Breast epithelium (tissue), 4 donors: ENCODE results near the gene CCDC74B. TPM values are rescaled to one million over a fixed set of nuclear protein-coding genes. Genes with fewer than 3 reads are reported as not detected.
"Not testable (repeated sequence)": the region's sequence is repeated elsewhere in the genome, so short reads cannot be mapped to it uniquely, and the experiment has no call there.

Experiments
- DNase-seq, 2 donors: peaks; one replicate each; pipeline ENCODE4 v3.0.0-alpha.2; 2019; ENCODE audit warnings: low spot score in 2 of 2
- H3K27ac ChIP-seq, 2 donors: fragments of 200-600 bp; sonication (generic) in 1 of 2; one replicate each; pipeline ENCODE4 v1.5.1; 2016 to 2019; ENCODE audit warnings: mild to moderate bottlenecking in 1 of 2
- H3K27me3 ChIP-seq, 2 donors: fragments of 200-600 bp; sonication (generic) in 1 of 2; one replicate each; pipeline versions ENCODE4 v1.5.1 to v1.6.0; 2017 to 2019; ENCODE audit warnings: control low read depth in 1 of 2, mild to moderate bottlenecking in 1 of 2
- H3K36me3 ChIP-seq: fragments of 200-600 bp; one replicate; pipeline ENCODE4 v1.5.1; 2019
- H3K4me1 ChIP-seq, 2 donors: fragments of 200-600 bp; sonication (generic); one replicate each; pipeline ENCODE4 v1.5.1; 2016 to 2019; ENCODE audit warnings: control low read depth in 1 of 2
- H3K4me3 ChIP-seq, 3 donors: fragments of 200-600 bp; sonication (generic); 1 replicate in 2 of 3; 2 replicates in 1 of 3; pipeline ENCODE4 v1.5.1; 2016 to 2019; ENCODE audit warnings: mild to moderate bottlenecking in 3 of 3, moderate library complexity in 2 of 3
- H3K9me3 ChIP-seq, 2 donors: fragments of 200-600 bp; sonication (generic) in 1 of 2; one replicate each; pipeline ENCODE4 v1.5.1; 2016 to 2019; ENCODE audit warnings: control low read depth in 1 of 2
- CTCF ChIP-seq, 3 donors: fragments of 450-650 bp; IDR thresholded peaks; one replicate each; pipeline ENCODE4 v1.5.1; 2016 to 2017; ENCODE audit warnings: antibody characterized with exemption in 3 of 3, mild to moderate bottlenecking in 3 of 3, moderate library complexity in 3 of 3
- POLR2A ChIP-seq: fragments of 450-650 bp; IDR thresholded peaks from one replicate; pipeline ENCODE4 v1.6.1; 2016; ENCODE audit warnings: antibody characterized with exemption, mild to moderate bottlenecking, moderate library complexity
- POLR2AphosphoS5 ChIP-seq, 3 donors: sonication (generic); formaldehyde crosslinking; IDR thresholded peaks; one replicate each; pipeline ENCODE4 v1.6.1; 2017; ENCODE audit warnings: antibody characterized with exemption in 3 of 3
- intact Hi-C: fragments of 100-400 bp; cut with DNase I; formaldehyde crosslinking; loops from one replicate; pipeline ENCODE4 v1.15.1; 2023; ENCODE audit warnings: low total_unique reads
- total RNA-seq, 3 donors: library from RNA; depleted of rRNA; stranded (reverse); fragments of >200 nt; gene quantifications; one replicate each; pipeline ENCODE4 v1.1.0, GENCODE V29; 2016

CCDC74B gene
- total RNA-seq, 3 donors from 2014 or later, result 2.7 to 16.1 (median 9.5) TPM

DNA sequence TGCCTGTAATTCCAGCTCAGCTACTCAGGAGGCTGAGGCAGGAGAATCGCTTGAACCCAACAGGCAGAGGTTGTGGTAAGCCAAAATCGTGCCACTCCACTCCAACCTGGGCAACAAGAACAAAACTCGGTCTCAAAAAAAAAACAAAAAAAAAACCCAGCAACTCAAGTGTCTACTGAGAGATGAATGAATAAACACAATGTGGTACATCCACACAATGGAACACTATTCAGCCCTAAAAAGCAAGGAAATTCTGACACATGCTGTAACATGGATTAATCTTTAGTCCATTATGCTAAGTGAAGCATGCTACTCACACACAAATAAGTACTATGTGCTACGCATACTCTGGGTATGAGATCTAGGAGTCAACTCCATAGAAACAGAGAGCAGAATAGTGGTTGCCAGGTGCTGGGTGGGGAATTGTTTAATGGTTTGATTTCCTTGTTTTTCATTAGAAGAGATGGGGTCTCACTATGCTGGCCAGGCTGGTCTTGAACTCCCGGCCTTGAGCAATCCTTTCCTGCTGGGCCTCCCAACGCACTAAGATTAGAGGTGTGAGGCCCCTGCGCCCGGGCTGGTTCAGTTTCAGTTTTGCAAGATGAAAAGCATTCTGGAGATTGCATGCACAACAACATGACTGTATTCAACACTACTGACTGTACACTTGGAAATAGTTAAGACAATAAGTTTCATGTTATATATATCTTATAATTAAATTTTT lies 20.5 kb upstream of the CCDC74B start:
- intact Hi-C loops, result no loop called here
- H3K27ac ChIP-seq, result no peak overlapping the region
- no peak for DNase-seq
- no peaks in the 10 kb centered on the region for H3K4me1 ChIP-seq
- no peaks in the 10 kb centered on the region for H3K9me3 ChIP-seq
- TF ChIP-seq POLR2AphosphoS5 (IDR thresholded peaks at IDR 0.05) (no peak), CTCF (IDR thresholded peaks at IDR 0.05) (no peak), POLR2A (no peak)
- no peak overlapping the region for H3K4me3 ChIP-seq
- H3K36me3 ChIP-seq, result no peaks in the 10 kb centered on the region
- H3K27me3 ChIP-seq, result no peaks in the 10 kb centered on the region

GRCh38 chr2:130162968-130163367 lies 18.1 kb upstream of the CCDC74B start:
- no peaks in the 10 kb centered on the region for H3K27me3 ChIP-seq
- H3K4me3 ChIP-seq, result no peak overlapping the region
- no peak overlapping the region for H3K27ac ChIP-seq
- intact Hi-C loops, result no loop called here
- TF ChIP-seq CTCF (IDR thresholded peaks at IDR 0.05), result no peak
- no peak for TF ChIP-seq POLR2A
- TF ChIP-seq POLR2AphosphoS5 (IDR thresholded peaks at IDR 0.05), result no peak
- DNase-seq, result no peak
- no peaks in the 10 kb centered on the region for H3K36me3 ChIP-seq
- H3K4me1 ChIP-seq, result no peaks in the 10 kb centered on the region
- H3K9me3 ChIP-seq, result no peaks in the 10 kb centered on the region

DNA sequence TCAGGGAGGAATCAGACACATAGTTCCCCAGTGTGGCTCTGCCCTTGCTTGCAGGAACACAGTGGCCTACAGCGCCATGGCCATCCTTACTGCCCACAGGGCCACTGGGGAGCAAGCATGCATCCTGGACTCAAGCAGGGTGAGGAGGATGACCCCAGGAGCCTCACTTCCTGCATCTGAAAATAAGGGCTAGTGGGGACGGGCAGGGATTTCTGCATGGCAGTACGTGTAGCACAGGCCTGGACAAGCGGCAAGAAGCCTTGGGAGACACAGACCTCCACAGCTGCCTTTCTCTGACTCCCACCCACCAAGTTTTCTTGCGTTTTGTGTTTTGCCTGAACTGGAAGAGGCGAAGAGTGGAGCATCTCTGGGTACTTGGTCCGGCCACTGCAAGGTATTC lies 17.6 kb upstream of the CCDC74B start:
- H3K9me3 ChIP-seq, H3K36me3 ChIP-seq, H3K4me1 ChIP-seq, H3K4me3 ChIP-seq, intact Hi-C loops, H3K27me3 ChIP-seq, DNase-seq, H3K27ac ChIP-seq: not testable (repeated sequence)

DNA sequence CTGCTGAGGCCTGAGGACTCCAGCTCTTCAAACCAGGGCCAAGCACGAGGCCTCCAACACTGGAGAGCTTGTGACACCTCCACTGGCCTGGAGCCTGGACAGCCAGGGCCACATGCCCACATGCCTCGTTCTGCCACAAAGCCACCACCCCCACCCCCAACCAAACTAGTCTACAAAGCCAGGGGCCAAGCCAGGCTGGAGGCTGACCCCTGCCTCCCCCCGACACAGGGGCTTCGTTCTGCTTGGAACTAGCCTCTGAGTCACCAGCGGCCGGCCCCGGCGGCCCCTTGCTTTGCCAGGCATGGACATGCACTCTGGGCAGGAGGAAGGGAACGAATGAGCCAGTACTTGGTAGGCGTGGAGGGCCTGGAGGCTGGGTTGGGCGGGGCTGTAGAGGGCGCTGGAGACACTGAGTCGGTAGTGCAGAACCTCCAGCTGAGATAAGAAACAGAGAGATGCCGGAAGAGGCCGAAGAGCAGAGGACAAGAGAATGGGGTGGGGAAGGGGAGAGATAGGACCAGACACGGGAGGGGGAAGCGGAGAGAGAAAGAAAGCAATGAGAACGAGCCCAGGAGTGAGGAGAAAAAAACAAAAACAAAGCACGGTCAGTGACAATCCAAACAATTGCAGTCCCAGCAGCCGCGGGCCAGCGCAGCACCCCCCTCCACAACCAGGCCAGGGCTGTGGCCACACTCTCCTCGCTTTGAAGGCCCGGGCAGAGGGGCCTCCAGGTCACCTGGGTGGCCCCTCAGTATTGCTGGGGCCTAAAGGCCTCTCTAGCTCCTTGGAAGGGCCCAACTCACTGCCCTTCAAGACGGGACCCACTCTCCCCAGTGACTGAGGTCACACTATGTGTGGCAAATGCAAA lies 16.2 kb upstream of the CCDC74B start:
- DNase-seq, intact Hi-C loops, H3K27me3 ChIP-seq, H3K4me3 ChIP-seq, H3K27ac ChIP-seq, H3K36me3 ChIP-seq, H3K4me1 ChIP-seq, H3K9me3 ChIP-seq: not testable (repeated sequence)

- H3K27me3 ChIP-seq, result no peaks in the 10 kb centered on the region
- intact Hi-C loops, result no loop called here
- no peak for DNase-seq
- H3K4me3 ChIP-seq, result no peak overlapping the region
- no peaks in the 10 kb centered on the region for H3K36me3 ChIP-seq
- TF ChIP-seq POLR2AphosphoS5 (IDR thresholded peaks at IDR 0.05), result no peak
- TF ChIP-seq POLR2A, result no peak
- no peak for TF ChIP-seq CTCF (IDR thresholded peaks at IDR 0.05)
- no peaks in the 10 kb centered on the region for H3K4me1 ChIP-seq
- H3K9me3 ChIP-seq, result no peaks in the 10 kb centered on the region
- H3K27ac ChIP-seq, result no peak overlapping the region
Observed at GRCh38 chr2:130160131-130160530, 15.2 kb upstream of the CCDC74B start.

GRCh38 chr2:130159376-130159775 lies 14.5 kb upstream of the CCDC74B start:
- H3K27me3 ChIP-seq, DNase-seq, H3K9me3 ChIP-seq, H3K27ac ChIP-seq, H3K4me3 ChIP-seq, H3K36me3 ChIP-seq, intact Hi-C loops, H3K4me1 ChIP-seq: not testable (repeated sequence)
